Activated T-helper 17 cell treated with anti-CD3 and anti-CD28 coated beads, Interleukin-2, amount 50 U/mL, for 72 hours (primary cell): ENCODE data around the gene CPOX. TPM values are rescaled to one million over a fixed set of nuclear protein-coding genes. Genes with fewer than 3 reads are reported as not detected.
"Not testable (repeated sequence)": the region's sequence is repeated elsewhere in the genome, so short reads cannot be mapped to it uniquely, and the experiment has no call there.

Experiments
- ATAC-seq: fragments of 150-1000 bp; cut with Tn5 transposase; replicated peaks from 2 replicates; pipeline ENCODE4 v1.10.0; 2021; ENCODE audit warnings: mild to moderate bottlenecking, moderate library complexity
- H3K27ac Mint-ChIP-seq: one replicate; pipeline ENCODE4 v1.8.0; 2022; ENCODE audit warnings: mixed read lengths
- H3K27me3 Mint-ChIP-seq: one replicate; pipeline ENCODE4 v1.8.0; 2022; ENCODE audit warnings: mixed read lengths
- H3K36me3 Mint-ChIP-seq: one replicate; pipeline ENCODE4 v1.8.0; 2022; ENCODE audit warnings: low read depth, mild to moderate bottlenecking, mixed read lengths
- H3K4me1 Mint-ChIP-seq: one replicate; pipeline ENCODE4 v1.8.0; 2022; ENCODE audit warnings: mixed read lengths
- H3K4me3 Mint-ChIP-seq: one replicate; pipeline ENCODE4 v1.8.0; 2022; ENCODE audit warnings: mild to moderate bottlenecking, mixed read lengths
- H3K9me3 Mint-ChIP-seq: one replicate; pipeline ENCODE4 v1.8.0; 2022; ENCODE audit warnings: mixed read lengths
- total RNA-seq, 2 donors: library from RNA; stranded (reverse); gene quantifications; one replicate each; pipeline ENCODE4 v1.2.3, GENCODE V29; 2022

The CPOX gene
- total RNA-seq = 10 to 100 TPM; 64.2 to 75.9 TPM

- Mint-ChIP-seq H3K9me3 (no peaks in the 10 kb centered on the region), H3K27ac (peak within 1 kb of the TSS; percentile 98), H3K4me3 (peak within 1 kb of the TSS; percentile 94), H3K27me3 (no peaks in the 10 kb centered on the region), H3K36me3 (peaks cover 53% of the 10 kb centered on the region), H3K4me1 (peaks cover 17% of the 10 kb centered on the region)
- peak; percentile 98 for ATAC-seq
Measured at GRCh38 chr3:98593046-98593936, at the start of gene CPOX. TSS of gene CPOX (minus strand) at chr3:98593611. CDS start at chr3:98593504, 107 bp downstream.

GRCh38 chr3:98642769-98643168 is 49.4 kb upstream of the CPOX start:
- H3K4me3 Mint-ChIP-seq, H3K9me3 Mint-ChIP-seq, H3K36me3 Mint-ChIP-seq, H3K27ac Mint-ChIP-seq, H3K4me1 Mint-ChIP-seq, ATAC-seq: not testable (repeated sequence)
- peaks cover 30% of the 10 kb centered on the region for H3K27me3 Mint-ChIP-seq

- H3K27me3 Mint-ChIP-seq = peaks cover 30% of the 10 kb centered on the region
- H3K27ac Mint-ChIP-seq, H3K4me3 Mint-ChIP-seq: not testable (repeated sequence)
Measured at GRCh38 chr3:98641756-98642155, 48.3 kb upstream of the CPOX start.

GRCh38 chr3:98638515-98638914 is 45.1 kb upstream of the CPOX start:
- not testable (repeated sequence) for H3K4me1 Mint-ChIP-seq, H3K4me3 Mint-ChIP-seq, ATAC-seq, H3K9me3 Mint-ChIP-seq, H3K27ac Mint-ChIP-seq, H3K36me3 Mint-ChIP-seq
- peaks cover 12% of the 10 kb centered on the region for H3K27me3 Mint-ChIP-seq

More at GRCh38 chr3:98641756-98642155, 48.3 kb upstream of the CPOX start:
- H3K9me3 Mint-ChIP-seq, H3K4me1 Mint-ChIP-seq, H3K36me3 Mint-ChIP-seq, ATAC-seq: not testable (repeated sequence)

- no peak for ATAC-seq
- no peaks in the 10 kb centered on the region for H3K4me1 Mint-ChIP-seq
- no peak overlapping the region for H3K27ac Mint-ChIP-seq
- peaks cover 4% of the 10 kb centered on the region for H3K27me3 Mint-ChIP-seq
- no peaks in the 10 kb centered on the region for H3K9me3 Mint-ChIP-seq
- H3K36me3 Mint-ChIP-seq = no peaks in the 10 kb centered on the region
- H3K4me3 Mint-ChIP-seq = no peak overlapping the region
Measured at GRCh38 chr3:98630416-98630815, 37.0 kb upstream of the CPOX start.

- H3K27me3 Mint-ChIP-seq = peaks cover 4% of the 10 kb centered on the region
- H3K9me3 Mint-ChIP-seq = no peaks in the 10 kb centered on the region
Measured at GRCh38 chr3:98628317-98628716, 34.9 kb upstream of the CPOX start.

GRCh38 chr3:98626151-98626550 is 32.7 kb upstream of the CPOX start:
- peaks cover 4% of the 10 kb centered on the region for H3K27me3 Mint-ChIP-seq
- ATAC-seq = no peak
- no peaks in the 10 kb centered on the region for H3K4me1 Mint-ChIP-seq
- no peak overlapping the region for H3K27ac Mint-ChIP-seq
- no peaks in the 10 kb centered on the region for H3K36me3 Mint-ChIP-seq
- H3K4me3 Mint-ChIP-seq = no peak overlapping the region
- H3K9me3 Mint-ChIP-seq = no peaks in the 10 kb centered on the region

More at GRCh38 chr3:98628317-98628716, 34.9 kb upstream of the CPOX start:
- no peaks in the 10 kb centered on the region for H3K36me3 Mint-ChIP-seq
- ATAC-seq = no peak
- no peak overlapping the region for H3K27ac Mint-ChIP-seq
- no peak overlapping the region for H3K4me3 Mint-ChIP-seq
- H3K4me1 Mint-ChIP-seq = no peaks in the 10 kb centered on the region

- H3K27me3 Mint-ChIP-seq = no peaks in the 10 kb centered on the region
- no peaks in the 10 kb centered on the region for H3K9me3 Mint-ChIP-seq
- no peaks in the 10 kb centered on the region for H3K4me1 Mint-ChIP-seq
- ATAC-seq = no peak
- no peak overlapping the region for H3K4me3 Mint-ChIP-seq
- H3K36me3 Mint-ChIP-seq = no peaks in the 10 kb centered on the region
- no peak overlapping the region for H3K27ac Mint-ChIP-seq
Measured at GRCh38 chr3:98623572-98624280, 30.3 kb upstream of the CPOX start.

- no peaks in the 10 kb centered on the region for H3K4me1 Mint-ChIP-seq
- H3K27me3 Mint-ChIP-seq = peaks cover 3% of the 10 kb centered on the region
- no peak overlapping the region for H3K4me3 Mint-ChIP-seq
- no peaks in the 10 kb centered on the region for H3K9me3 Mint-ChIP-seq
- no peak overlapping the region for H3K27ac Mint-ChIP-seq
- no peaks in the 10 kb centered on the region for H3K36me3 Mint-ChIP-seq
- no peak for ATAC-seq
Measured at GRCh38 chr3:98617841-98618240, 24.4 kb upstream of the CPOX start.

- H3K9me3 Mint-ChIP-seq = peaks cover 11% of the 10 kb centered on the region
- H3K4me3 Mint-ChIP-seq = no peak overlapping the region
- ATAC-seq = no peak
- H3K27ac Mint-ChIP-seq = no peak overlapping the region
- no peaks in the 10 kb centered on the region for H3K4me1 Mint-ChIP-seq
- peaks cover 13% of the 10 kb centered on the region for H3K27me3 Mint-ChIP-seq
- H3K36me3 Mint-ChIP-seq = no peaks in the 10 kb centered on the region
Measured at GRCh38 chr3:98613616-98614015, 20.2 kb upstream of the CPOX start.

- Mint-ChIP-seq H3K4me1 (no peaks in the 10 kb centered on the region), H3K36me3 (no peaks in the 10 kb centered on the region), H3K27ac (no peak overlapping the region), H3K4me3 (no peak overlapping the region), H3K9me3 (peaks cover 11% of the 10 kb centered on the region), H3K27me3 (peaks cover 13% of the 10 kb centered on the region)
- ATAC-seq = no peak
Measured at GRCh38 chr3:98612996-98613517, 19.6 kb upstream of the CPOX start.

GRCh38 chr3:98612587-98612986 is 19.2 kb upstream of the CPOX start:
- peaks cover 13% of the 10 kb centered on the region for H3K27me3 Mint-ChIP-seq
- peaks cover 11% of the 10 kb centered on the region for H3K9me3 Mint-ChIP-seq
- no peaks in the 10 kb centered on the region for H3K36me3 Mint-ChIP-seq
- no peak overlapping the region for H3K27ac Mint-ChIP-seq
- no peak for ATAC-seq
- no peak overlapping the region for H3K4me3 Mint-ChIP-seq
- no peaks in the 10 kb centered on the region for H3K4me1 Mint-ChIP-seq

GRCh38 chr3:98608029-98608428 is 14.6 kb upstream of the CPOX start:
- Mint-ChIP-seq H3K27me3 (peaks cover 20% of the 10 kb centered on the region), H3K4me3 (no peak overlapping the region), H3K36me3 (no peaks in the 10 kb centered on the region), H3K9me3 (peaks cover 14% of the 10 kb centered on the region), H3K27ac (no peak overlapping the region), H3K4me1 (no peaks in the 10 kb centered on the region)
- ATAC-seq = no peak

GRCh38 chr3:98603580-98603979 is 10.2 kb upstream of the CPOX start:
- Mint-ChIP-seq H3K27ac (no peak overlapping the region), H3K4me1 (no peaks in the 10 kb centered on the region), H3K36me3 (no peaks in the 10 kb centered on the region), H3K27me3 (peaks cover 10% of the 10 kb centered on the region), H3K9me3 (peaks cover 4% of the 10 kb centered on the region), H3K4me3 (no peak overlapping the region)
- no peak for ATAC-seq
